ENCODE data around the gene SLC24A4. TPM values are rescaled to one million over a fixed set of nuclear protein-coding genes. Genes with fewer than 3 reads are reported as not detected.
A peak's percentile ranks its signal among the peaks of the same experiment; 100 is the strongest.

The SLC24A4 gene
- total RNA-seq, 3 donors from 2014 or later (not counting 1 experiment from before 2014, with no cell fraction given): 1.1 to 3.2 (median 2.1) TPM

DNA sequence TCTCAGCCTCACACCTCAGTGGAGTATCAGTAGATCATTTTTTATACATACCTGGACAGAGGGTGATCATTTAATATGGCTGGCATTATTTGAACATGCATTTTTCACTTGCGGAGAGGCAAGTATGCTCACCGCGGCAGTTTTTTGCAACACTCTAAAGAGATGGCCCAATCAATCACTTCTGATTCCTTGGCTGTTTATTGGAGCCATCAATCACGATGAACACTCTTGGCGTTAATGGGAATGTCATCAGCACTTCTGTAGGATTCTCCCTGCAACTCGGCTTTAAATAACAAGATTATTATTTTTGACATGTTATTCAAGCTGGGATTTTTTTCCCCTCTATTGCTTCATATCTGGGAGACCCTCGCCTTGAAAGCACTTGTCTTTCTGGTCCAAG lies 46.9 kb upstream of the SLC24A4 start:
- TF ChIP-seq, protein P1, sequence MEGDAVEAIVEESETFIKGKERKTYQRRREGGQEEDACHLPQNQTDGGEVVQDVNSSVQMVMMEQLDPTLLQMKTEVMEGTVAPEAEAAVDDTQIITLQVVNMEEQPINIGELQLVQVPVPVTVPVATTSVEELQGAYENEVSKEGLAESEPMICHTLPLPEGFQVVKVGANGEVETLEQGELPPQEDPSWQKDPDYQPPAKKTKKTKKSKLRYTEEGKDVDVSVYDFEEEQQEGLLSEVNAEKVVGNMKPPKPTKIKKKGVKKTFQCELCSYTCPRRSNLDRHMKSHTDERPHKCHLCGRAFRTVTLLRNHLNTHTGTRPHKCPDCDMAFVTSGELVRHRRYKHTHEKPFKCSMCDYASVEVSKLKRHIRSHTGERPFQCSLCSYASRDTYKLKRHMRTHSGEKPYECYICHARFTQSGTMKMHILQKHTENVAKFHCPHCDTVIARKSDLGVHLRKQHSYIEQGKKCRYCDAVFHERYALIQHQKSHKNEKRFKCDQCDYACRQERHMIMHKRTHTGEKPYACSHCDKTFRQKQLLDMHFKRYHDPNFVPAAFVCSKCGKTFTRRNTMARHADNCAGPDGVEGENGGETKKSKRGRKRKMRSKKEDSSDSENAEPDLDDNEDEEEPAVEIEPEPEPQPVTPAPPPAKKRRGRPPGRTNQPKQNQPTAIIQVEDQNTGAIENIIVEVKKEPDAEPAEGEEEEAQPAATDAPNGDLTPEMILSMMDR (IDR thresholded peaks at IDR 0.05): no peak
- Mint-ChIP-seq H3K4me3 (no peak overlapping the region), H3K27me3 (ENCODE audit: low read depth in 2 of 2) (peaks cover 0 to 9% of the 10 kb centered on the region in 2 donors), H3K27ac (no peak overlapping the region), H3K9me3 (no peaks in the 10 kb centered on the region), H3K36me3 (no peaks in the 10 kb centered on the region), H3K4me1 (peaks cover 4 to 6% of the 10 kb centered on the region in 2 donors)
- H3K27ac ChIP-seq (ENCODE audit: low read length): no peak overlapping the region
- no peak overlapping the region for H3K4me3 ChIP-seq (ENCODE audit: low read length)
- H3K9me3 ChIP-seq (ENCODE audit: control insufficient read depth, insufficient read depth, low read length): no peaks in the 10 kb centered on the region
- ATAC-seq (no peak), DNase-seq (no peak)
- 92% methylated on average over 6 of the region's 7 CpGs for WGBS (ENCODE audit: insufficient coverage)
- intact Hi-C loops (cut with micrococcal nuclease): loop anchor here (5.0 kb wide), 1 partner anchor 151 kb away; no protein-coding TSS in a partner anchor
- no peaks in the 10 kb centered on the region for H3K27me3 ChIP-seq (ENCODE audit: control insufficient read depth, insufficient read depth, low read length)
- no peaks in the 10 kb centered on the region for H3K4me1 ChIP-seq (ENCODE audit: control insufficient read depth, insufficient read depth, low read length)
- no peaks in the 10 kb centered on the region for H3K36me3 ChIP-seq (ENCODE audit: control insufficient read depth, insufficient read depth, low read length)

DNA sequence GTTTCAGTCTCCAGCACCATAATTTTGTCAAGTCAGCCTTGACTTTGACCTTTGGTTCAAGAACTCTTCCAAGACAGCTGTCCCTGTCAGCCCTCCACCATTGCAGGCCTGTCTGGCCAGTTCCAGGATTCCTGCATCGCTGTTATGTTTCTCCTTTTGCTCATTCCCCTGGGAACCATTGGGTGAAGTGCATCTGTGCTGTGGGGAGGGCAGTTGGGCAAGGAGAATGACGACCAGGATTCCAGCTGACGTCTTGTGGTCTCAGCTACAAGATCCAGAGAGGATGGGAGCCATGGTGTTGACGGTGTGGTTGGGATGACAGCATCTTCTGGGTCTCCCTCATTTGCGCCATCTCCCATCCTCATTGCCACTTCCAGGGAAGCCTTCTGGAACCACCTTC lies 45.9 kb upstream of the SLC24A4 start:
- 89% methylated on average over 5 of the region's 5 CpGs for WGBS (ENCODE audit: insufficient coverage)
- no peaks in the 10 kb centered on the region for H3K9me3 ChIP-seq (ENCODE audit: control insufficient read depth, insufficient read depth, low read length)
- H3K36me3 ChIP-seq (ENCODE audit: control insufficient read depth, insufficient read depth, low read length): no peaks in the 10 kb centered on the region
- Mint-ChIP-seq H3K27ac (no peak overlapping the region), H3K36me3 (no peaks in the 10 kb centered on the region), H3K27me3 (ENCODE audit: low read depth in 2 of 2) (peaks cover 0 to 3% of the 10 kb centered on the region in 2 donors), H3K4me1 (peaks cover 4 to 6% of the 10 kb centered on the region in 2 donors), H3K4me3 (no peak overlapping the region), H3K9me3 (no peaks in the 10 kb centered on the region)
- intact Hi-C loops (cut with micrococcal nuclease): loop anchor here (5.0 kb wide), 1 partner anchor 150 kb away; no protein-coding TSS in a partner anchor
- no peak for ATAC-seq
- no peaks in the 10 kb centered on the region for H3K27me3 ChIP-seq (ENCODE audit: control insufficient read depth, insufficient read depth, low read length)
- H3K27ac ChIP-seq (ENCODE audit: low read length): no peak overlapping the region
- TF ChIP-seq, protein P1 (IDR thresholded peaks at IDR 0.05): no peak
- no peak overlapping the region for H3K4me3 ChIP-seq (ENCODE audit: low read length)
- DNase-seq: no peak
- no peaks in the 10 kb centered on the region for H3K4me1 ChIP-seq (ENCODE audit: control insufficient read depth, insufficient read depth, low read length)

DNA sequence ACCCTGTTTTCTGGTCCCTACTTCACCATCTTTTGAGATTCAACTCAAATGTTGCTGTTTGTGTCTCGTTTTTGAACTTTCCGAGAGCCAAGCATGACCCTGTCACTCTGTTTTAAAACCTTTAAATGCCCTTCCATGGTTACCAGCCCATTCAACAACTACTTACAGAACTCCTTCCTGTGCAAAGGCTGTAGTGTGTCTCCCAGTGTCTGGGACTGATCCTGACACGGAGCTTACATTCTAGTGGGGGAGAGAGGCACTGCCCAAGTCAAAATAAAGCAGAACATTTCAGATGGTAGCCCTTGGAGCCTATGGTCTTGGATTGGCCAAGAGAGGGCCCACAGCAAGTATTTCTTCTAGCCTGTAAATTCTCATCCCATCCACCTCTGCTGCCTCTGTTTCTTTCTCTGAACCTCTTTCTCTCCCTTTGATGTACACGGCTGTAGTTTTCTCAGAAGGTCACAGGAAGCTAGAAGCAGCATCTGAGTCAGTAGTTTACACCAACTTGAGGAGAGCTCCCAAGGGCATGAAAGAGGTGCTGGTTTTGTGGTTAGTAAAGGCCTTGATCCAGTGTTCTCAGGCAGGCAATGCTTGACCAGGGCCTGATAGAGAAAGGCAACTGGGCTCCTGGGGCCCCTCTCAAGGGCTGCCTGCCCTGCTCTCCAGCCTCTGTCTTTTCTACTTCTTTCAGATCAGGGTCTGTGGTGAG lies 42.3 kb upstream of the SLC24A4 start:
- Histone ChIP-seq H3K36me3 (ENCODE audit: control insufficient read depth, insufficient read depth, low read length) (no peaks in the 10 kb centered on the region), H3K4me1 (ENCODE audit: control insufficient read depth, insufficient read depth, low read length) (no peaks in the 10 kb centered on the region), H3K4me3 (ENCODE audit: low read length) (no peak overlapping the region), H3K9me3 (ENCODE audit: control insufficient read depth, insufficient read depth, low read length) (no peaks in the 10 kb centered on the region), H3K27ac (ENCODE audit: low read length) (no peak overlapping the region), H3K27me3 (ENCODE audit: control insufficient read depth, insufficient read depth, low read length) (no peaks in the 10 kb centered on the region)
- TF ChIP-seq, protein P1 (IDR thresholded peaks at IDR 0.05): no peak
- Mint-ChIP-seq H3K4me1 (peaks cover 4 to 6% of the 10 kb centered on the region in 2 donors), H3K27me3 (ENCODE audit: low read depth in 2 of 2) (peaks cover 0 to 3% of the 10 kb centered on the region in 2 donors), H3K9me3 (no peaks in the 10 kb centered on the region), H3K4me3 (no peak overlapping the region), H3K36me3 (no peaks in the 10 kb centered on the region), H3K27ac (no peak overlapping the region)
- DNase-seq: peak in 1 of 2 donors; percentile 30
- no peak for ATAC-seq
- intact Hi-C loops (cut with micrococcal nuclease): no loop called here
- 65% methylated on average over 4 of the region's 4 CpGs for WGBS (ENCODE audit: insufficient coverage)
